Embryonic facial prominence (tissue), 1 donor: ENCODE results near the gene PDK3.

Source experiments
- DNase-seq: peaks from one replicate; pipeline ENCODE4 v3.0.0-alpha.2; 2016; ENCODE audit errors: extremely low spot score

Gene PDK3

DNA sequence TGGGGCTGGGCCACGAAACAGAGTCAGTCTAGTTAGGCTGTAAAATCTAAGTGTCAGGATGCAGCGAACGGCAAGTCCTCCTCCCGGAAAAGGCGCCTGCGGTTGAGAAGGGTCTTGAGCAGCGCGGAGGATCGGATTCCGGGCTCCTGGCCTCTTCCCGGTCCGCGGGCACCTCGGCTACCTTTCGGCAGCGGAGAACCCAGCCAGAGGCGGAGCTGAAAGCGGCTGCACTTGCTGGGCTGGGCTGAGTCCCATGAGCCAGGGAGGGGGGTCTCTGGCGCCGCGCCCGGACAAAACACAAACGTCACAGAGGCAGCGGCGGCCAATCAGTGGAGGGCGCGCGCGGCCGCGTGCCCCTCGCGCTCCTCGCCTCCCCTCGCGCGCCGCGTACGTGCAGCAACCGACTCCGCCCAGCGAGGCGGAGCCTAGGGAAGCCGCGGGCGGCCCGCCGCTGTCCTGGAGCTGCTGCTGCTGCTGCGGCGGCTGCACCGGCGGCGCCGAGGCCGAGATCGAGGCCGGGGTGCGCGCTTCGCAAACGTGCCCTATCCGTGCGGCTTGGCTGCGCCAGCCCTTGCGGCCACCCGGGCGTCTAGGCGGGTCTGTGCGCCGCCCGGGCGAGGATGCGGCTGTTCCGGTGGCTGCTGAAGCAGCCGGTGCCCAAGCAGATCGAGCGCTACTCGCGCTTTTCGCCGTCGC lies at the start of gene PDK3:
PDK3 (plus strand) TSS at position 451 of the 696 bp plus-strand sequence; CDS start at position 621, 170 bp downstream.
- DNase-seq, result peak; percentile 69

DNA sequence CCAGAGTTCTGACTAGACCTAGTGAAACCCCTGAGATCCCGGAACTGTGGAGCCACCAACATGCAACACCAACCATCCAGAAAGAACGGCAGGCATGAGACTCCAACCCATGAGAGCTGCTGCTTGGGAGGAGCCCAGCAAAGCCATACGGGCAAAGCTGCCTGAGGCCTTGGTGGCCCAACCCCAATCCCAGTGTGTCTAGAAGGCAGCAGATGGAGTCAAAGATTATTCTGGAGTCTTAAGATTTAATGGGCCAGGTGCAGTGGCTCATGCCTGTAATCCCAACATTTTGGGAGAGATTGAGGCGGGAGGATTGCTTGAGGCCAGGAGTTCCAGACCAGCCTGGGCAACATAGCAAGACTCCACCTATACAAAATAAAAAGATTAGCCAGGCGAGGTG lies 49.2 kb upstream of the PDK3 start:
- no peak for DNase-seq

DNA sequence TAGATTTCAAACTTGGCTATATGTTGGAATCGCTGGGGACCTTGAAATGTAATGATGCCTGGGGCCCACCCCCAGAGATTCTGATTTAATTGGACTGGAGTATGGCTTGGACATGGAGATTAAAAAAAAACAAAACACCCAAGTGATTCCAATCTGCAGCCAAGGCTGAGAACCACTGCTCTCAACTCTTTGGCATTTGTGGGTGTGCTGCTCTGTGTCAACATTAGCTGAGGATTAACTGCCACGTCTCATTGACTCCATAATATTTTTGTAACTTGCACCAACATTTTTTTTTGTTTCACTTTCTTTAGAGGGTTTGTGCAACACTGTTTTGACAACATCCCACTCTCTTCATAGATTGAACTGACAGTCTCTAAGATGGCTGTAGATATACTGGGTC lies 41.1 kb upstream of the PDK3 start:
- DNase-seq, result no peak

DNA sequence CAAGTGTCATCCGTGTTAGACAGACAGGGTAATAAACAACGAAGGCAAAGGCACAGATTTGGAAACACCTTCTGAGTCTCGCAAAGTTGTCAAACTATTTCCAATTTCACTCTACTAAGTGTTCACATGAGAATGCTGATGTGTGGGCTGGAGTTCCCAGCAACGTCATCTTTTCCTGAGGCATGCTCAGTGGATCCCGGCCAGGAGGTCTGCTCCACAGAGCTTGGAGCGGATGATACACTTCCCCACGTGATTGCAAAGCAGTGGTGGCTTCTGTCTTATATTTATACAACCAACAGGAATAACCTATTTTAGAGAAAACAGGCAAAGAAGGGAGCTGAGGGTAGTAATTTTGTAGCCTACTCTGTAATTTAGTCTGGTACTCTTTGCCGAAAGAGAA lies 40.1 kb upstream of the PDK3 start:
- DNase-seq, result no peak

DNA sequence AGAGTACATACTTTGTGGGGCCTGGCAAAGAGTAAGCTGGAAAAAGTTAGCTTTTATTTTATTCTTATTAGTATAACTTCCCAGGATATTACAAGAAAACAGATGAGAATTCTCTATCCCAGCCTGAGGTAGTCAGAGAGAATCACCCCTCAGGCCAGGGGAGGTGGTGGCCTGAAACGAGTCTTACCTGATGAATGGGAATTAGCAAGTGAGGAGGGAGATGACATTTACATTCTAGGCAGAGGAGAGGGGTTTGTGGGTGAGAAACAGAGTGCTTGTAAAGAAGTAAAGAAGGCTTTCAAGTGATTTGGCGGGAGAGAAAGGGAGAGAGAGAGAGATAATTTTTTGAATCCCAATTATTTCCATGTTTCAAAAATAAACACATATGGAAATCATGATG lies 39.3 kb upstream of the PDK3 start:
- DNase-seq, result no peak

DNA sequence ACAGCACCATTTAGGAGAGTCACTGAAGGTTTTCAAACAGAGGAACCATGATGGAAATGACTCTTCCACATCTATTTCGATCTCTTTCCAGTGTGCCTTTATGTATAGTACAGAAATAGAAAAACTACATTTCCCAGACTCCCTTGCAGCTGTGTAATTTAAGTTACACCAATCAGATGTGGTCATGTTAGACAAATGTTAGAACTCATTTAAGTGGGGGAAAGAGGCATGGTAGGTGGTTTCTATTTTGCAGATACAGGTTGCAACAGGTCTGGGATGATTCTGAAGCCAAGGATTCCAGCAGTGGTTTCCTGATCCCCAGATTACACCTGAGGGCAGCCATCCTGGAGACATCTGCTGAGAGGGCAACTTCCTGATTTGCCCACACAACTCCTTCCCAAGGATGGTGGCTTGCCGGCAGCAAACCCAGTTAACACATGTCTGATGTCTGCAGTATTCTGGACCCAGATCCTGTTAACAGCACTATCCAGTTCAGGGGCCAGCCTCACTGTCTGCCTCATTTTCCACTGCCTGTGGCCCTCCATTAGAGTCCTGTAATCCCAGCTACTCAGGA lies 38.7 kb upstream of the PDK3 start:
- DNase-seq, result no peak

DNA sequence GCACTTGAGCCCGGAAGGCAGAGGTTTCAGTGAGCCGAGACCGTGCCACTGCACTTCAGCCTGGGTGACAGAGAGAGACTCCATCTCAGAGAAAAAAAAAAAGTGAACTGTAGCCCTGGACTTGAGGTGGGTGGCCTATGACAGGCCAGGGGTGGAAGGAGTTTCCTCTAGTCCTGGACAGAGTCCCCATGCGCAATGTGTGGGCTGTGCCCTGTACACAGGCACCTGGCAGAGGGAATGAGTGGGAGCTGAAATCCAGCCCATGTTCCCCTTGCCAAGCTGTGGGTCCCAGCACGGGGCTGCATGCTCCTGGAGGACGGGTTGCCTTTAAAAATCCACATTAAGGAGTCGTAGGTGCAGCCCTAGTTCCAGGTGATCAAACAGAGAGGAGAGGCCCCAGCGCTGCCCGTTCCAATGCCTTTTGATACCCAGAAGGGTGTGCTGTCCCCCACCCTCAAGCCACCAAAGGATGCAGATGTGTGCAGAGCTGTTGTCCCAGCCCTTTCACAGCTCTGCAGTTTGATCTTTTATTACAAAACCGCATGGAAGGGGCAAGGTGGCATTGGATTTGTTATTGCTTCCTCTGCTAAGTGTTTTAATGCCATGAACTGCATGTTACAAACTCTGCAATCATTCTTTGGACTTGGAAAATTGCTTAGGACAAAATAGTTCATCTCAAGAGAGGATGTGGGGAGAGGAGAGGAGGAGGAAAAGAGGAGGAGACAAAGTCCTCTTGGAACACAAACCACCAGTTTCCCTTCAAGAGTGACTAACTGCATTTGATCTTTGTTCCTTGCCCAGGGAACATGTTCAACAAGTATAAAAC lies 38.0 kb upstream of the PDK3 start:
- no peak for DNase-seq

DNA sequence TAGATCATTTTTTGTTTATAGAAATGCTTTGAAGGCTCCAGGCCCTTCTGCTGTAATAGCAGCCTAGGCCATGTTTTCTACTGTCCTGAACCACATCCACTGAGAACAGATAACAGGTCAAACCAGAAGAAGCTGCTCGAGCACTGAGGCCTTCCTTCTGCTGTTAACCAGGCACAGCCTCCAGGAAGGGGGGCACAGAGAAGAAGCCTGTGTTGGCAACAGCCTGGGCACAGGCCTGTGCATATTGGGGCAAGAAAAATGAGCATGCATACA lies 37.4 kb upstream of the PDK3 start:
- no peak for DNase-seq

DNA sequence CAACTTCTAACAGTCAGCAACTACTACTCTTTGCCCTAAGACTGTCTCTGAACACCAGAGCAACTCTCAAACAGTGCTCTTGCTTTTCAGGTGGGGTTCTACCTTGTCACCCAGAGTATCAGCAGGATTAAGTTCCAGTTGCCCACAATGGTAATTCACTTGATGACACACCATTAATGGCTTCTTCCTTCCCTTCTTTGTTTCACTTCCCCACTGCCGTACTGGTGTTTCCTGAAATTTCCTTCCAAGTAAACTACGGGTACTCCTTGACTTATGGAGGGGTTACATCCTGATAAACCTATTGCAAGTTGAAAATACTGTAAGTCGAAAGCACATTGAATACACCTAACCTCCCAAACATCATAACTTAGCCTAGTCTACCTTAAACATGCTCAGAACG lies 36.6 kb upstream of the PDK3 start:
- DNase-seq, result no peak

DNA sequence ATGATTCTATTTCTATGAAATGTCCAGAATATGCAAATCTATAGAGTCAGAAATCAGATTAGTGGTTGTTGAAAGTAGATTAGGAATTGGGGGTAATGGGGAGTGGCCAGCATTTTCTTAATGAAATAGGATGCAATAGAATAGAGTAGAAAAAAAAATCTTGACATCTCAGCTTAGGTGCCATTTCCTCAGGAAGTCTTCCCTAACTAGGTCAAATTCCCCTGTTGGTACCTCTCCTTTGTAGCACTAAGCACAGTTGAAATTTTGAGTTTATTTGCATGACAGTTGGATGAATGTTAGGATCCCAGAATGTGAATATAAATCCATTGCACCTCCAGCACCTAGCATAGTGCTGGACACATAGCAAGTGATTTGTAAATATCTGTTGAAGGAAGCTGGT lies 30.0 kb upstream of the PDK3 start:
- DNase-seq, result no peak

DNA sequence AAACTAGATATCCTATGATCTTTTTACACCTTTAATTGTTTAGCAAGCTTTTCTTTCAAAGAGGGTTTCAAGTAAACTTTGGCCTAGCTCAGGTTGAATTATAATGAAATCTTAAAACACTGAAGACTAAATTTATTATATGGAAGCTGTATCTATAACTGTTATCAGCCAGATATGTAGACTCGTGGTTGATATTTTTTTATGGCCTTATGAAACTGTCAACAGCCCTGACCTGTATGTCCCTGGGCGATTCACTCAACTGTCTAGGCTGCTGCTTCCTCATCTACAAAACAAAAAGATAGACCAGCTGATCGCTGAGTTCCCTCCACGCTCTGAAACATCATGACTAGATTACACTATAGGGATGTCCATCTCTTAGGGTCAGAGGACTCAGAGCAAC lies 21.2 kb upstream of the PDK3 start:
- no peak for DNase-seq

DNA sequence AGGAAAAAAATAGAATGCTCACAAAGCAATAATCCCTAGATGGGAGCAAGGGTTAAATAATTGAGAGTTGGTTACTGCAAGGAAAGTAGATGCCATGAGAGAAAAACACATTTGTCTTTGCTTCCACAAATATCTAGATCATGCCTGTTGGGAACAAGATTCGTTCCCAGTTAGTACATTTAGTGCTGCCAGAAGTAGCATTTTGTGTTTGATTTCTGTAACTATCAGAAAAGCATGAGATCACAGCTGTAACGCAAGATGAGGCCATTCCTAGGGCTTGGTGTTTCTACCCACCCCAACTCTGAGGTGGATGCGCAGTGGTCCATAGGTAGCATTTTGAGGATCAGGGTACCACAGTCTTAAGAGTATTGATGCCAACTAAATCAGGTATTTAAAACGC lies 20.4 kb upstream of the PDK3 start:
- DNase-seq, result no peak

DNA sequence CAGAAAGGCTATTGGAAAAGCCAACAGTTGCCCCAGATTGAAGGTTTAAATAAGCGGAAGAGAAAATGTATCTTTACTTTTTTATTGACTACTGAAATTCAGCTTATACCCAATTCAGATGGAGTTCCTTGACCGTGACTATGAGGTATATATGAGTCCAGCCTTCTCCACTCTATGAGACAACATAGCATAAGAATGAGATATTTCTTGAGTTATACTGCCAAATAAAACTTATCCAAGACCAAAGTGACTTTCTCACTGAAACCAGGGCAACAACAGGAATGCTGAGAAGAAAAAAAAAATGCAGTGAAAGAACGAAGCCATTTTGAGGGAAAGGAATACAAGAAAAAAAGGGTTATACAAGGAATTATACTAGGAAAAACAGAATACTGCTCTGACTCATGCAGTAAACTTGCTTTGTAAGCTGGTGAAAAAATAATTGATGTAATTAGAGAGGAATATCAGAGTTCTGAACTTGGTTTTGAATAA lies 16.3 kb upstream of the PDK3 start:
- no peak for DNase-seq

DNA sequence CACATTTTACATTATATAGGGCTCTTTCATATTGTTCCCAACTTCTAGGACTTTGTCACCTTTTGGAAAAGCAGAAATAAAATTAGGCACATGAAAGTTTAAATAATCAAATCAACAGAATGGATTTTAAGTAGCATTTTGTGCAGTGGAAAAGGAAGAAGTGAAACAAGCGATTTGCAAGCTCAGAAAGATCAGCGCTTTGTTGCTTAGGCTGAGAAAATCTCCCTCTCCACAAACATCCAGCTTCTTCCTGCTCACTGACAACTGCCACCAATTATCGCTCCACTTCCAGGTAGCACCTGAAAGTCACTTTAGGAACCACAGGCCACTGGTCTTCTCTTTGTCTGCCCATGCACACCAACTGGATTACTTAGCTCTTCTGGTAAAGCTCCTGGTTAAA lies 2.0 kb upstream of the PDK3 start:
- no peak for DNase-seq

DNA sequence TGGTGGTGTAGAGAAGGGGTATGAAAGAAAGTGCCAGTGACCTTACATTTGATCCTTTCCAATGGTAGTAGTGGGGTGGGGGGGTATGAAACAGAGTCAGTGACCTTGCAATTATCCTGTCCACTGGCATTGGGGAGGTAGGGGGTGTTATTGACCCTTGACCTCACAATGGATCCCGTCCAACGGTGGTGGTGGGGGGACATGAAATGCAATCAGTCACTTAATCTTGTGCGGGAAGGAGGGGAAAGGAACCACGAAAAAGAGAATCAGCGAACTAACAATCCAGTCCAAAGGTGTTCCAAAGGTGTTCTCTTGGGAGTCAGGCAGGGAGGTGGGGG lies 619 bp upstream of the PDK3 start:
- DNase-seq, result no peak

DNA sequence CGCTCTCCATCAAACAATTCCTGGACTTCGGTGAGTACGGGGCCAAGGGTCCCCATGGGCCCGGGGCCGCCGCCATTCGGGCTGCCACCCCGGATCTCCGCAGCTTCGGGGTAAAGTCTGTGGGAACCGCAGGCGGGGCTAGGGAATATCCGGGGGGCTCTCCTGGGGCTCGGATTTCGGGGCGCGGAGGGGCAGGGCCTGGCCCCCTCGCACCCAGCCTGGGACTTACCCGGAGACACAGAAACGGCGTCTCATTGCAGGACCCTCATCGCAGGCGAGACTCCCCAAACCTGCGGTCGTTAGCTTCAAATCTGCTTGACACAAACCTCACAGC lies 413 bp downstream of the PDK3 start:
- DNase-seq, result no peak

DNA sequence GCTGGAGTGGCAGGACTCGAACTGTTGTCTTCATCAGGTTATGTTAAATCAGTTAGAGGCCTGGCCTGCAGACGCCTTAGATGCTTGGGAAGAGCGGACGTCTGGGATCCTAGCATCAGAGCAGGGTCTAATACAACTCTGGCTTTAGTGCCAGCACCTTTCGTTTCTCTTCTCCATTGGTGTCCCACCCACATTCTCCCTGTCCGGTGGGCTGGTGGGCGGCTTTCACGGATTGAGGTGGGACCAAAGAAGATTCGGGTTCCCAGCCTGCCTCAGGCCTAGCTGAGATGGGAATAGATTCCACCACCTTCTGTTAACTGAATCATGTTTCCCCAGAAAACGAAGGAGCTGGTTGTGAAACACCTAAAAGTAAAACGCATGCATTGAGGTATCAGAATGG lies 939 bp downstream of the PDK3 start:
- no peak for DNase-seq

DNA sequence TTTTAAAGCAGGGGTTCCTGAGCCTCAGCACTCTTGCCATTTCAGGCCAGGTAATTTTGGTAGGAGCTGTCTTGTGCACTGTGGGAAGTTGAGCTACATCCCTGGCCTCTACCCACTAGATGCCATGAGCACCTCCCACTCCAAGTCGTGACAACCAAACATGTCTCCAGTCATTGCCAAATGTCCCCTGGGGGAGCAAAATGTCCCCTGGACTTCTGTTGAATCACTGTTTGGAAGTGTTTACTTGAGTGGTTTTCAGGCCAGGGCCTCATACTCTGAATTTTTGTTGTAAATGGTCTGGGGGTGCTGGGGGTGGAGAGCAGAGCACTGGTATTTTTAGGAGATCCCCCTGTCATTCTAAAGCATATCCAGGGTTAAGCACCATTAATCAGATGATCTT lies 3.2 kb downstream of the PDK3 start:
- no peak for DNase-seq

DNA sequence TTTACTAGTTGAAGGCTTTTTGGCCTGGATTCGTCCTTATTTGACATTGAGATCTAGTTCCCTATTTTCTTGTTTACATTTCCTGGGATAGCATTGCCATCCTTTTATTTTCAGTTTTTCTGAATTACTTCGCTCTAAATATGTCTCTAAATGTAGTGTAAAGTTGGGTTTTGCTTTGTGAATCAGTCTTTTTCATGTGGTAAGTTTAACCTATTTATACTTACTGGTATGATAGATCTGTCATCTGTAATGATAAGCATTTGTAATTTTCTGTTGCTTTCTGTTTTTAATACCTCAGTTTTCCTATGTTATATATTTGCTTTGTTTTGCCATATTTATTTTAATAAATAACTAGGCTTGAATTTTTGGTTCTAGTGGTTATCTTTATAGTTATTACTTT lies 6.7 kb downstream of the PDK3 start:
- no peak for DNase-seq

DNA sequence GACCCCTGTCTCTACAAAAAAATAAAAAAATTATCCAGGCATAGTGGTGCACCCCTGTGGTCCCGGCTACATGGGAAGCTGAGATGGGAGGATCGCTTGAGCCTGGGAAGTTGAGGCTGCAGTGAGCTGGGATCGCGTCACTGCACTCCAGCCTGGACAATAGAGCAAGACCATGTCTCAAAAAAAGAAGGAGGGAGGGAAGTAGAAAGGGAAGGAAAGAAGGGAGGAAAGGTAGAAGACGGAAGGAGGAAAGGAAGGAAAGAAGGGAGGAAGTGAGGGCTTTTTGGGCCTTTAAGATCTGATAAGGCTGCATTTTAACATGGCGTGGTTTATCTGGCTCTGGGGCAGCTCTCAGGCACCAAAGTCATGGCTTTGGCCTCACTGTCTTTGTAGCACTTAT lies 10.4 kb downstream of the PDK3 start:
- no peak for DNase-seq

DNA sequence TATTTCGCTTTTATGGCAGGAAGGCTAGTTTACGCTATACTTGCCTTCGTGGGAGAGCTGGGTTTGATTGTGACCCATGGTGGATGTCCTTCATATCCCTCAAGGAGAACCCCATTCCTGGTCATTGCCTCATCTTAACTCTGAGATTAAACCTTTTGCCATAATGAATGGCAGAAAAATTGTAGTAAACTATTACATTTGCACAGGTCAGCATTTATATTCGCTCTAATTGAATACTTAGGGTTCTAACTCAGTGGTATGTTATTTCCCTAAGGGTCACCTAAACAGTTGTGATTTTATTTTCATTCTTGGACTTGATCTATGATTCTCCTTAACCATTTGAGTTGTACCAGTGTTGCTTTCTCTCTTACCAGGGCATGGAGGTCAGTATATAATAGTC lies 13.4 kb downstream of the PDK3 start:
- DNase-seq, result no peak

DNA sequence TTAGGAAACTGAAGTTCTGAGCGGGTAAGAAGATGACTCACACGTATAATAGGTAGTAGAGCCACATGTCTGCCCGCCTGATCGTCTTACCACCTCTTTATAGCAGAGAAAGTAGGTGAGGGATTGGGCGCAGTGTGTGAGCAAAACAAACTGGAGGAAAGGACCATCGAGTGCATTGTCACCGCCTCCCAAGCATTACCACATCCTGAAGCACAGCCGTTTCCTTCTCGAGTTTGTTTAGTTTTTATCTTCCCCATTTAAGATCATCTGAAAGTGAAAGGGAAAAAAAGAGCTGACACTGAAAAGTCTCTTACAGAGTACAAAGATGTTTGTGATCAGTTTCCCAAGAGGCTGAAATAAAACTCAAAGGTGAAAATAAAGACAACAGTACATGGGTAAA lies 14.8 kb downstream of the PDK3 start:
- no peak for DNase-seq

DNA sequence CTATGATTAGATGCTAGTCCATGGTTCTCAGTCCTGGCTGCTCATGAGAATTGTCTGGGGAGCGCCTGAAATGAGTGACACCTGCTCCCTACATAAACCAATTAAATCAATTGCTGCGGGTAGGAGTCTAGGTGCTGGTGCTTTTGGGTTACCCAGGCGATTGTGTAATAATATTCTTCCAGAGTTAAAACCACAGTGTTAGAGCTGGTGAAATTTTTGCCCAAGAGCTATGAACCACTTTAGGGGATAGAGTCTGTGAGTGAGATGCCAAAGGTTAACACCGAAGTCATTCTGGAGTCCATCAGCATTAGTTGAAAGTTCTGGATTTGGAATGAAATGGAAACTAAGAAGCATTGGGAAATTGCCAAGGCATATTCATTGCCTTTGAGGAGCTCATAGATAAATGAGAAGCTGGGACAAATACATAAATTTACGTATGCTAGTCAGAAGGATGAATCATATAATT lies 15.3 kb downstream of the PDK3 start:
- no peak for DNase-seq
